Spinal cord (tissue), 10 donors: Measurements from ENCODE around the gene GAPDHS. TPM values are rescaled to one million over a fixed set of nuclear protein-coding genes. Genes with fewer than 3 reads are reported as not detected.

ENCODE experiments used
- DNase-seq, 6 donors: peaks; one replicate each; pipeline versions ENCODE4 v3.0.0 to v3.0.0-alpha.2; 2013 to 2015; ENCODE audit warnings: low spot score in 6 of 6, low read depth in 4 of 6
- H3K27ac ChIP-seq: one replicate; pipeline ENCODE4 v1.5.1; 2013; ENCODE audit warnings: low read depth, low read length, control low read depth
- H3K27me3 ChIP-seq: one replicate; pipeline ENCODE4 v1.6.1; 2013; ENCODE audit warnings: low read length; ENCODE audit not compliant: control insufficient read depth, insufficient read depth
- H3K36me3 ChIP-seq: one replicate; pipeline ENCODE4 v1.6.1; 2013; ENCODE audit warnings: low read length; ENCODE audit not compliant: control insufficient read depth, insufficient read depth
- H3K4me1 ChIP-seq: one replicate; pipeline ENCODE4 v1.6.1; 2013; ENCODE audit warnings: low read length; ENCODE audit not compliant: control insufficient read depth, insufficient read depth
- H3K4me3 ChIP-seq: one replicate; pipeline ENCODE4 v1.5.1; 2013; ENCODE audit warnings: low read depth, low read length, control low read depth
- H3K9me3 ChIP-seq: one replicate; pipeline ENCODE4 v1.6.1; 2013; ENCODE audit warnings: low read length; ENCODE audit not compliant: control insufficient read depth, insufficient read depth
- WGBS: methylation state at CpG from one replicate; pipeline ENCODE4 v1.1.5; 2013; ENCODE audit warnings: missing lambda C conversion rate; ENCODE audit not compliant: insufficient coverage; 5-methylcytosine and 5-hydroxymethylcytosine counted together
- polyA plus RNA-seq, 2 donors: library from polyadenylated mRNA; unstranded; fragments of 120-200 nt; gene quantifications; one replicate each; pipeline ENCODE4 v1.2.1, GENCODE V29; 2013; ENCODE audit not compliant: insufficient read length in 2 of 2
- total RNA-seq, 2 donors: library from RNA; depleted of rRNA in 1 of 2; stranded (reverse); fragments of 120-200 nt in 1 of 2; fragments of >200 nt in 1 of 2; gene quantifications; one replicate each; pipeline versions ENCODE4 v1.2.3 to v1.2.4, GENCODE V29; 2013 to 2014
- donor health status: healthy.

GAPDHS gene
- total and polyA plus RNA-seq, 4 donors, result 0.11 TPM; not detected in 3

DNA sequence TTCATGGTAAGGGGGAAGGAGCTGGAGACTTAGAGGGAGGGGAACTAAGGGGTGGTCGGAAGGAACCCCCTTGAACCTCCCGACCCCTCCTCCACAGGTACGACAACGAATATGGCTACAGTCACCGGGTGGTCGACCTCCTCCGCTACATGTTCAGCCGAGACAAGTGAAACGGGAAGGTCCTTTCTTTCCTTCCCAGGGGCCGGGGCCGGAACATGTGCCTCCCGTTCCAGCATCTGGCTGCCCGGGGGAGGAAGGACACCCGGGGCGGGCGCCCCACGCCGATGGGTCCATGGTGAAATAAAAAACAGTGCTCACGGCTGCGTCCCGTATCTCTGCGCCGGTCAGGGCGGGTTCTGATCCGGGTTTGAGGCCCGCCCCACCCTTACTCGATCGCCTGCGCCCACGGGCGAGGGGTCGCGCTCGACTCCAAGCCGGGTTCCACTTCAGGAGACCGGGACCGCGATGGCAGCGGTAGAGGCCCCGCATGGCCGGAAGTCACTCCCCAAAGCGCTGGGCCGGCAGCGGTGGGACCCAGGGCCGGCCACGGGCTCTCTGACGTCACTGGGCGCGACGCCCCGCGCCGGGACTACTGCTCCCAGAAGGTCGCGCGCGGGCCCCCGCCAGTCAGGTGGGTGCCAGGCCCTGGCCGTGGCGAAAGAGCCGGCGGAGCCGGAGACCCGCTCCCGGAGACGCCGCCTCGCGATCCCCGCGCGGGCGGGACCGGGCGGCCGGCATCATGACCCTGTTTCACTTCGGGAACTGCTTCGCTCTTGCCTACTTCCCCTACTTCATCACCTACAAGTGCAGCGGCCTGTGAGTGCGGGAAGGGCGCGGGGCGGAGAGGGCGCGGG, 12.0 kb downstream of the GAPDHS start, which contains the start of gene TMEM147:
Gene TMEM147 (plus strand): TSS at position 626 of the 854 bp plus-strand sequence. CDS start 114 bp downstream, at position 740.
- Histone ChIP-seq H3K4me3 (peak within 1 kb of the TSS; percentile 88), H3K9me3 (no peaks in the 10 kb centered on the region), H3K36me3 (peaks cover 52% of the 10 kb centered on the region), H3K27ac (peak within 1 kb of the TSS; percentile 71), H3K4me1 (peaks cover 24% of the 10 kb centered on the region), H3K27me3 (no peaks in the 10 kb centered on the region)
- WGBS, result 0% methylated on average over 83 of the region's 85 CpGs
- DNase-seq, result peak; percentile 71 to 96 (median 84)

DNA sequence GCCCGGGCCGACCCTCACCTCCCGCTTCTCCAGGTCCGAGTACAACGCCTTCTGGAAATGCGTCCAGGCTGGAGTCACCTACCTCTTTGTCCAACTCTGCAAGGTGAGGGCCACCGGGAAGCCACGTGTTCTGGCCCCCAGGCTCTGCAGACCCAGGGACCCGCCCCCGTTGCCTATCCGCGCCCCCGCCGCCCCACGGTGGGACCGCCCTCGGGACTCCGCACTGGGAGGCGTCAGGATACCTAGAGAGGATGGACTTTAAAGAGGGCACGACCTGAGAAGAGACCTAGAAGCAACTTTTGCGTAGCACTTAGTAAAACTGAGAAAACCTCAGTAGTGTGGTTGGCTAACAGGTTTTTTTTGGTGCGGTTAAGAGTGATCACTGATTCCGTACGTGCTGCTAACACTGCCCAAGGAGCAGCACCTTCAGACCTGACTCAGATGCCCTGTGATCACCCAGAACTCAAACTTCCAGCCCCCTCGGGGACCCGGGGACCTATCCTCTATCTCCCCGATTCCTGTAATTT, 12.7 kb downstream of the GAPDHS start:
- peak in 2 of 6 donors; percentile 1 to 3 for DNase-seq
- H3K4me1 ChIP-seq, result peaks cover 24% of the 10 kb centered on the region
- H3K27me3 ChIP-seq, result no peaks in the 10 kb centered on the region
- WGBS, result 3% methylated on average over 27 of the region's 27 CpGs
- peaks cover 56% of the 10 kb centered on the region for H3K36me3 ChIP-seq
- H3K9me3 ChIP-seq, result no peaks in the 10 kb centered on the region
- H3K4me3 ChIP-seq, result peak overlapping the region; percentile 88
- no peak overlapping the region for H3K27ac ChIP-seq

DNA sequence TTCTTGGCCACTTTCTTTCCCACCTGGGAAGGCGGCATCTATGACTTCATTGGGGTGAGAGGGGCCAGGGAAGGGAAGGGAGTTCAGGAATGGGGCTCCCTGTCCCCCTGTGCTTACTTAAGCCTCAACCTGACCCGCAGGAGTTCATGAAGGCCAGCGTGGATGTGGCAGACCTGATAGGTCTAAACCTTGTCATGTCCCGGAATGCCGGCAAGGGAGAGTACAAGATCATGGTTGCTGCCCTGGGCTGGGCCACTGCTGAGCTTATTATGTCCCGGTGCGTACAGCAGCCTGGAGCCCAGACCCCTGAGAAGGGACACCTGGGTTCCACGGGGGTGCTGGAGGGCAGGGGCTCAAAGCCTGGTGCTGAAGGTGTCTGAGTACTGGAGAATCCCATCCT, 13.3 kb downstream of the GAPDHS start:
- WGBS, result 87% methylated on average over 7 of the region's 8 CpGs
- Histone ChIP-seq H3K27ac (no peak overlapping the region), H3K36me3 (peaks cover 61% of the 10 kb centered on the region), H3K4me3 (peak overlapping the region; percentile 88), H3K4me1 (peaks cover 24% of the 10 kb centered on the region), H3K9me3 (no peaks in the 10 kb centered on the region), H3K27me3 (no peaks in the 10 kb centered on the region)
- DNase-seq, result no peak

DNA sequence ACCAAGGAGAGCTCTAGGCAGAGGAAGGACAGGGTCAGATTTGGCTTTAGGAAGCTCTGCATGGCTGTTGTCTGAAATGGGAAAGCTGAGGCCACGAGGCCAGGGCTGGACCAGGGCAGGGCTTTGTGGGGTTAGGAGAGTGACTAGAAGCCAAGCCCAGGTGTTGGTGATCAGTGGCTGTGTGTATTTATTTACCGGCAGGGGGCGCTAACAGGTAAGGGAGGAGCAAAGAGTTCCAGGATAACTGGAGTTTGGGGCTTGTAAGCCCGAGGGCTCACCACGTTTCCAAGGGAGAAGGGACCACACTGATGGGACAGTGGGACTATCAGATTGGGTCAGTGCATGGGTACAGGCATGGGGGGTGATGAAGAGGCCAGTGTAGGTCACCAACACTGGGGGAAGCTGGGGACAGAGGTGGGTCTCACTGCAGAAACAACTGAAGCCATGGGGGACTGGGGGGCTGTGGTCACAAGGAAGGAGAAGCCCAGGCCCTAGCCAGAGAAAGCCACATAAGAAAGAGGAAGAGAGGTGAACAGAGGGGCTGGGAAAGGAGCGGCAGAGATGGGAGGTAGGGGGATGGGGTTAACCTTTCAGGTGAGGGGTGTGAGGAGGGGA, 16.0 kb downstream of the GAPDHS start:
- no peaks in the 10 kb centered on the region for H3K27me3 ChIP-seq
- no peak overlapping the region for H3K4me3 ChIP-seq
- WGBS, result 17% methylated on average over 6 of the region's 6 CpGs
- peaks cover 22% of the 10 kb centered on the region for H3K4me1 ChIP-seq
- H3K27ac ChIP-seq, result no peak overlapping the region
- no peaks in the 10 kb centered on the region for H3K9me3 ChIP-seq
- peaks cover 44% of the 10 kb centered on the region for H3K36me3 ChIP-seq
- peak in 5 of 6 donors; percentile 24 to 87 (median 40) for DNase-seq

DNA sequence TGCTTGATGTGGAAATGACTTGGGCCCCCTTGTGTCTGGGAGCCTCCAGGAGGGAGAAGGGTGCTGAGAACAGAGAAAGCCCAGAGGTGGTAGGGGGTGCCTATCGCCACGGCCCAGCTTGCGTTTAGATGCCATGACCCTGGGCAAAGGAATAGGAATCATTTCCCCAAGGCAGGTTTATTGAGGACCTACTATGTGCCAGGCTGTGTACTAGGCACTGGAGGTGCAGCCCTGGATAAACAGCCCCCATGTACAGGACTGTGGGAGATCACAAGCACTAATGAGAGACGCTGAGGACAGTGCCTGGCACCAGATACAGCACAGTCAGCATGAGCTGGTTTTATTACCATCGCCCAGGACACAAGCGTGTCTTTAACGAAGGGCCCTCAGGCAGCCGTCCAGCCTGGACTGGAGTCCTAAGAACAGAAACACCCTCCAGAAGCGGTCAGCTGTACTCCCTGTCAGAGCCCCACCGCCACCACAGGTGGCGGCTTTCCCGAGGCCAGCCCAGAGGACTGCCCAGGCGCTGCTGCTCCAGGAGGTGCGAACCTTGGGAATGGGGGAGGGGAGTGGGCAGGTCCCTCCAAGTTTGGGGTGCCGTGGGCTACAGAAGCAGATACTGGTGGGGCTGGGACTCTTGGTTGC, 16.7 kb downstream of the GAPDHS start:
- H3K27me3 ChIP-seq, result no peaks in the 10 kb centered on the region
- no peak for DNase-seq
- H3K4me1 ChIP-seq, result peaks cover 14% of the 10 kb centered on the region
- peaks cover 44% of the 10 kb centered on the region for H3K36me3 ChIP-seq
- no peak overlapping the region for H3K4me3 ChIP-seq
- no peaks in the 10 kb centered on the region for H3K9me3 ChIP-seq
- 83% methylated on average over 12 of the region's 15 CpGs for WGBS
- no peak overlapping the region for H3K27ac ChIP-seq

DNA sequence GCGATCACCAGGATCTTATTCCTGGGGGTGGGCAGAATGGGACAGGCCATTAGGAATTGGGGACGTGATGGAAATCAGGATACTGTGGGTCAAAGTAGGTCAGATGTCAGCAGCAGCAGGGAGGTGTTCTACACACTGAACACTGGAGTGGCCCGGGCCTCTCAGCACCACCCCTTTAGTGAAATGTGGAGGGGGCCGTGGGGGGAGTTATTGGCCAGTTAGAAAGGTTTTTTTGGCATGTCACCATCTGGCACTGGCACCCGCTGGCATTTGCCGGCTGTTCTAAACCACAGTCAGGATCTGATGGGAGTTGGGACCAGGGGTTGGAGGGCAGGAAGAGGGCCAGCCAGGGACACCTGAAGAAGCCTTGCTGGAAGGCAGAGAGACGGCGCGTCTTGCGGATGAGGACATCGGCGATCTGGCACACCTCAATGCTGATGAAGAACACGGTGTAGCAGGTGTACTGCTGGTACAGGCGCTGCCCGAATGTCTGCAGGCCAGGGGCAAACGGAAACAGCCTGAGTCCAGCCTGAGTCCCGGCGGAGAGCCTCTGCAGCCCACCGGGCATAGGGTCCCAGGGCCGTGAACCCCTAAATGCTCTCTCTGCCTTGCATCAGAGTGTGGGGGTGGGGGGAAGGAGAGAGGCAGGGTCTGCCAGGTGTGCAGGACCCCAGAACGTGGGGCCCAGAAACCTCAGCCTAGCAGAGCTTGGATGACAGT, 18.0 kb downstream of the GAPDHS start:
- 90% methylated on average over 20 of the region's 21 CpGs for WGBS

DNA sequence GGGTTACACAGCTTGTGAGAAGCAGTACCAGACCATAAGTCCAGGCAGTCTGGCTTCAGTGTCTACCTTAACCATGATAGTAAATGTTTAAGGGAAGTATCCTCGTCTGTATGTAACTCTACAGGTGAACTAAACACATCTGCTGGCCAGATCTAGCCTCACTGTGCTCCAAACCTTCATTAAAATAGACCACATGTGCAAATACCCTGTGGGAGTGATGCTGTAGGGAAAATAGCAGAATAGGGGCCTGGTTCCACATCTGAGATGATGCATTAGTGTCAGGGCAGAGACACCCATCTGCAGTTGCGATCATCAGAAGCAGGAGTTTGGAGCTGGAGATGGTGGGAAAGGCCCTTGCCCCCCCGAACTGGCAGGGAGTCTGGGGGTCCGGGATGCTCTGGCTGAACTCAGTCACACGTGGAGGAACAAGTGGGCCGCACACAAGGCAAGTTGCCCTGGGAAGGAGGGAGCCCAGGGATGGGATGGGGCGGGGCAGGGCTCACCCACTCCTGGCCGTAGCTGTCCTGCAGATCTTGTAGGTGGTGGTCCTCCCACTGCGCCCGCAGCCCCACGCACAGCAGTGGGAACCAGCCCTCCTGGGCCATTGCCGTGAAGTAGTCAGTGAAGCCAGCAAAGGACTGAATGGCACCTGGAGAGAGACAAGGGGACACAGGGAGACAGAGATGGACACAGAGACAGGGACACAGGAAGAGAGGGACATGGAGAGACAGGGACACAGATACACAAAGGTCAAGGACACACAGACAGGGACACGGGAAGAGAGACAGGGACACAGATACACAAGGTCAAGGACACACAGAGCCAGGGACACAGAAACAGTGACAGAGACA, 19.5 kb downstream of the GAPDHS start:
- no peak for DNase-seq
- Histone ChIP-seq H3K27ac (no peak overlapping the region), H3K9me3 (no peaks in the 10 kb centered on the region), H3K4me1 (peaks cover 5% of the 10 kb centered on the region), H3K4me3 (no peak overlapping the region), H3K36me3 (peaks cover 31% of the 10 kb centered on the region), H3K27me3 (peaks cover 4% of the 10 kb centered on the region)
- WGBS, result 77% methylated on average over 12 of the region's 13 CpGs

More for the DNA sequence above, 18.0 kb downstream of the GAPDHS start:
- Histone ChIP-seq H3K36me3 (peaks cover 44% of the 10 kb centered on the region), H3K27me3 (no peaks in the 10 kb centered on the region), H3K9me3 (no peaks in the 10 kb centered on the region), H3K4me3 (no peak overlapping the region), H3K27ac (no peak overlapping the region), H3K4me1 (peaks cover 7% of the 10 kb centered on the region)
- DNase-seq, result no peak

DNA sequence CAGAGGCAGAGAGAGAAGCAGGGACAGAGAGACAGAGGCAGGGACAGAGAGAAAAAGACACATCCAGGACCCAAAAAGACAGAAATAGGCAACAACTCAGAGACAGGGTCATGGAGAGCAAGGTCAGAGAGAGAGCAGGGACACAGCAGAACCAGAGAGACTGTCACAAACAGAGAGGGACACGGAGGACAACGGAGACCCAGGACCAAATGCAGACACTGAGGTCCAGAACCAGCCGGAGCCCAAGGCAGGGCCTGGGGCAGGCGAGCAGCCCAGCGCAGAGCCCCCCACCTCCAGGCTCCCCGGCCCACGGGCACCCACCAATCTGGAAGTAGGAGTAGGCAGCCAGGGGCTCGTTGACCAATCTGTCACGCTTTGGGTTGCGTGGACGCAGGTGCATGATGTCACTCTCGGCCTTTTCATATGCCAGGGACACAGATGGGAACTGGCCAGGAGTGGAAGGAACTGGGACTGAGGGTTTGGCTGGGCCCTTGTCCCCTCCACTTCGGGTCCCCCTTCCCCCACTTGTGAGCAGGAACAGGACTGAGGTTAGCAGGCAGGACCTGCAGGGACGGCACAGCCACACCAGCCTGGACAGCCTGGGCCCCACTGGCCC, 20.2 kb downstream of the GAPDHS start:
- WGBS, result 66% methylated on average over 13 of the region's 14 CpGs
- no peak overlapping the region for H3K4me3 ChIP-seq
- no peak overlapping the region for H3K27ac ChIP-seq
- no peaks in the 10 kb centered on the region for H3K9me3 ChIP-seq
- peaks cover 12% of the 10 kb centered on the region for H3K4me1 ChIP-seq
- H3K27me3 ChIP-seq, result peaks cover 11% of the 10 kb centered on the region
- H3K36me3 ChIP-seq, result peaks cover 26% of the 10 kb centered on the region
- no peak for DNase-seq
